ENCODE results near the gene ZNF519.
"Not testable (repeated sequence)": the region's sequence is repeated elsewhere in the genome, so short reads cannot be mapped to it uniquely, and the experiment has no call there.

Gene ZNF519

GRCh38 chr18:14146771-14147170 is 14.5 kb upstream of the ZNF519 start:
- DNase-seq, result not testable (repeated sequence)

- not testable (repeated sequence) for DNase-seq
Observed at GRCh38 chr18:14145581-14146338, 13.5 kb upstream of the ZNF519 start.

- DNase-seq, result not testable (repeated sequence)
Observed at GRCh38 chr18:14145021-14145420, 12.8 kb upstream of the ZNF519 start.

- no peak for DNase-seq
Observed at GRCh38 chr18:14144628-14144895, 12.3 kb upstream of the ZNF519 start.

GRCh38 chr18:14143871-14144627 is 11.8 kb upstream of the ZNF519 start:
- not testable (repeated sequence) for DNase-seq

- not testable (repeated sequence) for DNase-seq
Observed at GRCh38 chr18:14143396-14143795, 11.2 kb upstream of the ZNF519 start.

- DNase-seq, result not testable (repeated sequence)
Observed at GRCh38 chr18:14142177-14142576, 9.9 kb upstream of the ZNF519 start.

- DNase-seq, result not testable (repeated sequence)
Observed at GRCh38 chr18:14139583-14139982, 7.3 kb upstream of the ZNF519 start.

- not testable (repeated sequence) for DNase-seq
Observed at GRCh38 chr18:14137971-14138370, 5.7 kb upstream of the ZNF519 start.

- not testable (repeated sequence) for DNase-seq
Observed at GRCh38 chr18:14131696-14132270, 452 bp downstream of the ZNF519 start.

GRCh38 chr18:14130804-14131203 is 1.4 kb downstream of the ZNF519 start:
- not testable (repeated sequence) for DNase-seq

- DNase-seq, result no peak
Observed at GRCh38 chr18:14124689-14125088, 7.5 kb downstream of the ZNF519 start.

GRCh38 chr18:14122097-14122496 is 10.1 kb downstream of the ZNF519 start:
- no peak for DNase-seq

GRCh38 chr18:14120926-14121325 is 11.3 kb downstream of the ZNF519 start:
- no peak for DNase-seq

GRCh38 chr18:14117606-14118005 is 14.6 kb downstream of the ZNF519 start:
- no peak for DNase-seq

- no peak for DNase-seq
Observed at GRCh38 chr18:14106906-14107305, 25.3 kb downstream of the ZNF519 start.

- DNase-seq, result no peak
Observed at GRCh38 chr18:14104906-14105748, 27.1 kb downstream of the ZNF519 start.

GRCh38 chr18:14104201-14104600 is 28.0 kb downstream of the ZNF519 start:
- DNase-seq, result no peak

GRCh38 chr18:14100503-14101286 is 31.5 kb downstream of the ZNF519 start:
- peak; percentile 21 for DNase-seq

- DNase-seq, result no peak
Observed at GRCh38 chr18:14098428-14098827, 33.8 kb downstream of the ZNF519 start.

GRCh38 chr18:14097761-14098160 is 34.5 kb downstream of the ZNF519 start:
- DNase-seq, result no peak

- no peak for DNase-seq
Observed at GRCh38 chr18:14093307-14093915, 38.8 kb downstream of the ZNF519 start.
